ENCODE measurements around the gene VPS50. TPM values are rescaled to one million over a fixed set of nuclear protein-coding genes. Genes with fewer than 3 reads are reported as not detected.

The VPS50 gene
- total RNA-seq, result 10 to 100 TPM in 5 of 6 donors, 1 to 10 TPM in 1; 8.3 to 30.4 (median 21.9) TPM

- no peaks in the 10 kb centered on the region for H3K27me3 ChIP-seq
- TF ChIP-seq CTCF (IDR thresholded peaks at IDR 0.05), result peak in 4 of 6 experiments; percentile 38 to 61 (median 43)
- peak in 1 of 2 donors; percentile 78 for TF ChIP-seq POLR2AphosphoS5 (IDR thresholded peaks at IDR 0.05)
- no peak for TF ChIP-seq EP300 (IDR thresholded peaks at IDR 0.05)
- peak in 3 of 4 donors; percentile 52 to 76 (median 57) for TF ChIP-seq POLR2A (IDR thresholded peaks at IDR 0.05)
- peak within 1 kb of the TSS; percentile 64 to 85 (median 82) for H3K27ac ChIP-seq
- peak within 1 kb of the TSS; percentile 61 to 91 (median 84) for H3K4me3 ChIP-seq
- no peaks in the 10 kb centered on the region for H3K36me3 ChIP-seq
- H3K9me3 ChIP-seq, result no peaks in the 10 kb centered on the region
- peak in 1 of 2 donors; percentile 98 for DNase-seq
- 0% methylated on average over 27 to 40 of the region's 40 CpGs for WGBS, 2 donors
- H3K4me1 ChIP-seq, result peaks cover 12 to 20% (median 18%) of the 10 kb centered on the region in 4 donors
- ATAC-seq (ENCODE audit: low FRiP score in 2 of 2), result peak; percentile 100
Observed at GRCh38 chr7:93231799-93232672, at the start of gene VPS50. Gene VPS50, plus strand, starts transcription at chr7:93232366. Its CDS starts 102 bp downstream, at chr7:93232468.

GRCh38 chr7:93185303-93186027 is 46.7 kb upstream of the VPS50 start:
- 44 to 50% methylated on average over 1 of the region's 1 CpG for WGBS, 2 donors
- no peaks in the 10 kb centered on the region for H3K4me1 ChIP-seq
- no peaks in the 10 kb centered on the region for H3K9me3 ChIP-seq
- ATAC-seq (ENCODE audit: low FRiP score in 2 of 2) (no peak), DNase-seq (no peak)
- TF ChIP-seq POLR2A (IDR thresholded peaks at IDR 0.05) (no peak), POLR2AphosphoS5 (IDR thresholded peaks at IDR 0.05) (no peak), EP300 (IDR thresholded peaks at IDR 0.05) (no peak), CTCF (IDR thresholded peaks at IDR 0.05) (no peak)
- H3K27me3 ChIP-seq, result no peaks in the 10 kb centered on the region
- H3K36me3 ChIP-seq, result no peaks in the 10 kb centered on the region
- H3K4me3 ChIP-seq, result no peak overlapping the region
- H3K27ac ChIP-seq, result no peak overlapping the region

- no peaks in the 10 kb centered on the region for H3K9me3 ChIP-seq
- H3K4me3 ChIP-seq, result no peak overlapping the region
- no peaks in the 10 kb centered on the region for H3K36me3 ChIP-seq
- ATAC-seq (ENCODE audit: low FRiP score in 2 of 2), result no peak
- no peaks in the 10 kb centered on the region for H3K4me1 ChIP-seq
- WGBS, 2 donors, result 59 to 64% methylated on average over 6 of the region's 6 CpGs
- H3K27ac ChIP-seq, result no peak overlapping the region
- H3K27me3 ChIP-seq, result no peaks in the 10 kb centered on the region
- TF ChIP-seq CTCF (IDR thresholded peaks at IDR 0.05), result no peak
- no peak for TF ChIP-seq EP300 (IDR thresholded peaks at IDR 0.05)
- no peak for TF ChIP-seq POLR2AphosphoS5 (IDR thresholded peaks at IDR 0.05)
- no peak for TF ChIP-seq POLR2A (IDR thresholded peaks at IDR 0.05)
- no peak for DNase-seq
Observed at GRCh38 chr7:93188870-93189634, 43.1 kb upstream of the VPS50 start.

GRCh38 chr7:93194386-93194785 is 37.8 kb upstream of the VPS50 start:
- WGBS, 2 donors, result 48 to 57% methylated on average over 3 of the region's 3 CpGs
- no peaks in the 10 kb centered on the region for H3K27me3 ChIP-seq

More at GRCh38 chr7:93194386-93194785, 37.8 kb upstream of the VPS50 start:
- Histone ChIP-seq H3K4me3 (no peak overlapping the region), H3K4me1 (no peaks in the 10 kb centered on the region), H3K27ac (no peak overlapping the region), H3K9me3 (no peaks in the 10 kb centered on the region), H3K36me3 (no peaks in the 10 kb centered on the region)
- ATAC-seq (ENCODE audit: low FRiP score in 2 of 2) (no peak), DNase-seq (no peak)
- TF ChIP-seq CTCF (IDR thresholded peaks at IDR 0.05), result no peak
- TF ChIP-seq EP300 (IDR thresholded peaks at IDR 0.05), result no peak
- TF ChIP-seq POLR2A (IDR thresholded peaks at IDR 0.05), result no peak
- no peak for TF ChIP-seq POLR2AphosphoS5 (IDR thresholded peaks at IDR 0.05)
